HG03175 (cell line): ENCODE data around the gene N4BP2L1.
A peak's percentile ranks its signal among the peaks of the same experiment; 100 is the strongest.

ENCODE experiments used
- ATAC-seq: cut with Tn5 transposase; IDR thresholded peaks from one replicate; pipeline ENCODE4 v1.9.1; 2021; ENCODE audit warnings: mild to moderate bottlenecking, moderate library complexity; ENCODE audit not compliant: unreplicated experiment

Gene N4BP2L1

DNA sequence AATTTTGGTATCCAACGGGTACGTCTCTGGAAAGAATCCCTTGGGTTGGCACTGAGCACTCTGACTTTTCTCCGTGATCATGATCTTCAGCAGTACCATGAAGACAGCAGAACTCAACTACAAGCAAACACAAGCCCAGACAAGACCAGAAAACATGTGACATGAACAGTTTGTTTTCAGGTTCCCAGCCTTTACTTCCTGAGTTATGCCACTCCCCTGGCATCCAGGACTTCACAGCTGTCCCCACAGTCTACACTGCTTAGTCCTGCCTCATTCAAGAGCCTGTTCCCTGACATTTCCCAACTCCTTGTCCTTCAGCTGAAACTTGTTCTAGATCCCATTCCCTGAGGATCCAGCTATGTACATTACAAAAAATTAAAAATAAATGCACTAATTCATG lies 4.9 kb upstream of the N4BP2L1 start:
- no peak for ATAC-seq

DNA sequence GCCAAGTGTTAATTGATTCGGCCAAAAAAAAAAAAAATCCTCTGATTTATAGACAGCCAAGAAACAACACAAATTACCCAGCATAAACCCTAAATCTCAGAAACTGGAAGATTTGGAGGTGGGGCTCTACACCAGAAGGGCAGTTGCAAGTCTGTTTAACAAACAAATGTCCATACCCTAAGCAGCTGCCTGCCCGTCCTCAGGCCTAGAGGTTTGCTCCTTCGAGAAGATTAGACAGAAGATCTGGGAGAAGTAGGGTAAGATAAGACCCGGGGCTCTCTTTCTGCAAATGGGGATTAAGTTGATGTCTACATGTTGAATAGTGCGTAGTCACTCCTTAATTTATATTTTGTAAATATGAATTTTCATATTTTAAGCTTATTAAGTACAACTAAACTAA lies 3.4 kb upstream of the N4BP2L1 start:
- ATAC-seq = no peak

DNA sequence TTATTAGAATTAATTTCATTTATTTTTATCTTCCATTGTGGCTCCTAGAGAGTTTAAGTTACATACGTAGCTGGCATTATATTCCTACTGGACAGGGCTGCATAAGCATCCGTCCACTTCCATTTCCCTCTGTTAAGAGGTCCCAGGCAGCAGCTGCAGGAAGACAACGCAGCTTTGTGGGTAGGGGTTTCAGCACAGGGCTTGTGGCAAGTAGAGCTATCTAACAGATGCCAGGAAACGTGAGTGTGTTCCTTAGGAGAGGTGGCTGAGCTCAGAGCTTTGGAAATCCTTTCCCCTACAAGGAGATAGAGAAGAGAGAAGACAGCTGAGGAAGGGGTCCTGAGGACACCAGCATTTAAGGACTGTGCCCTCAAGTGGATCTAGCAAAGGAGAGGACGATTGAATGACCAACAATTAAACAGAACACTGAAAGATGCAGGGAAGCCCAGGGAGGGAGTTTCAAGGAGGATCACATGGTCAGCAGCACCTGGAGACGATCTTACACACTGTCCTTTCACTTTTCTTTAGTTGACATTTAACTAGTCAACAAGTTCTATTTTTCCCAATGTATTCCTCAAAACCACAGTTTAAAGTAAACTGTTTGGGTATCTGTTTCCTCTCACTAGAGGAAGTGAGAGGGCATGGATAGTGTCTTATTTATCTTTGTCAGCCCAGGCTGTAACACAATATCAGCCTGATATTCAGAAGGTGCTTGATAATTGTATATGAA lies 2.3 kb upstream of the N4BP2L1 start:
- ATAC-seq = no peak

DNA sequence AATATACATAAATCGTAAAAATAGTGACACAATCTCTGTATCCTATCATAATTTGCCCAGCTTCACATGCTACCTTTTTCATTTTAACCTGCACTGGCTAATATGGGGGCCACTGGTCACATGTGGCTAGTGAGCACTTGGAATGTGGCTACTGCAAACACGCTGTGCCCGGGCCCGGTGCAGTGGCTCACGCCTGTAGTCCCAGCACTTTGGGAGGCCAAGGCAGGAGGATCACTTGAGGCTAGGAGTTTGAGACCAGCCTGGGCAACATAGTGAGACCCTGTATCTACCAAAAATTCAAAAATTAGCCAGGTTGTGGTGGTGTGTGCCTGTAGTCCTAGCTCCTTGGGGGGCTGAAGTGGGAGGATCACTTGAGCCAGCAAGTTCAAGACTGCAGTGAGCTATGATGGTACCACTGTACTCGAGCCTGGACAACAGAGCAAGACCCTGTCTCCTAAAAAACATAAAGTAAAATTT lies 1.5 kb upstream of the N4BP2L1 start:
- ATAC-seq = no peak

DNA sequence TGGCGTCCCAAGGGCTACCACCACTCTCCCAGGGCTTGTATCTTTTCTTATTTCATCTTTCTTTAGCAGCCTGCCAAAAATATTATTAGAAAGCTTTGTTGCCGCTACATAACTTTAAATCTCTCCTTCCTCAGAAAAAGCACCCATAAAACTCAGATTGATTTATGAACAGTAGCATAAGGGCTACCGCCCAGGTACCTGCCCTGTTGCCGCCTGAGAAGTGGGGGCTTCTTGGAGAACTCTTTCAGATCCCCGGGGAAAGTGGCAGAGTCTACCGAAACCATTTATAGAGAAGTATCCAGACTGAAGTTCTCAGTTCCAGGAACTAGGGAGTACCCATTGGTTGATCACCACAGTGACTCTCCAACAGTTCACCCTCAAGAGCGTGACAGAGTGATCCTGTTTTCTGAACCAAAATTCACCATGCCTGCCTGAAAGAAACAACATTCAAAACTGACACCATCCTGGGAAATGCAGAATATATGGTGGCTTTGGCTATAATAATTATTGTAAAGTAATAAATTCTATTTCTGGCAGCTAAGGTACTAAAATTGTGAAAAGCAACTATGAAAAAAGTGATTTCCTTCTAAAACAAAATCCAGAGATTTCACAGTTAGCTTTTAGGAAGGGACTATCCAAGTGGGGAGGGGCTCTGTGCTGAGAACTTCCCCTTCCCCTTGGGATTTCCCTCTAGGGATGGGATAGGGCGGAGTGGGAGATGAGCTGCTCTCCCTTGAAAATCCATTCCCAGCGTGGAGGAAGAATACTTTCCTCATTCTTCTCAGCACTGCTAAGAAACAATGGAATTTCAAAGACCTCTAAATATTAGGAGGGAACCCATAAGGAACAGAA lies 877 bp upstream of the N4BP2L1 start:
- ATAC-seq = peak; percentile 16

DNA sequence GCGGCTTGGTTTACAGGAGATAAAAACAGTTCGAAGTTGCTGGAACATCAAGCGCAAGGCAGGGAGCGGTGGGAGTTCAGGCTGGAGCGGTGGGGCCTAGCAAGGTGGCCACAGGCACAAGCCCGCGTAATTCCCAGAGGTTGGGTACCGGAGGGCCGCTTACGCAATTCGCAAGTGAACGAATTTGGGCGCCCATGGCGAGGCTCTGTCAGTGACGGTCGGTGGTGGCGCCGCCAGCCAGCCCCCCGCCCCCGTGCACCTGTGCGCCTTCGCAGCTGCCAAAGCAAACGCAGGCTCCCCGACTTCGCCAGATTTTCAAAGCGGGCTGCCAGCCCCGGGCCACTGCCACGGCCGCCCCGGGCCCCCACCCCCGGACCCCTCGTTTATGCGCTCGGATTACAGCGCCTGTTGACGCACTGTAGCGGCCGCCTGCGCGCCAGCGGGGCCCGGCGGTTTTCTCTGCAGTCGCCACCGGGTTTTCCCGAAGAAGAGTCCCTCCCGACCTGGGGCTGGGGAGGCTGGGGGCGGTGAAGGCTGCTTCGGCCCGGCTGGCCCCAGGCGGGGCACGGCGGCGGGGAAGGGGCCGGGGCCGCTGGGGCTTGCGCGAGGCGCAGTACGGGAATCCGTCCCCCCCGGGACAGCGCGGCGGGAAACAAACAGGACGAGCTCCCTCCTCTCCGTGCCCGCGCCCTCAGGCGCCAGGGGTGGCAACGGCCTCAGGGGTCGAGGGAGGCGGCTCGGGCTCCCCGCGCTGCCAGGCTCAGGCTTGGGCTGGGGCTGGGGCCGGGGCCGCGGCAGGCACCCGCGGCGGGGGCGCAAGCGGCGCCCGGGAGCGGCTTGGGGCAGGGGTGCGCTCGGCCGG lies 709 bp downstream of the N4BP2L1 start:
- peak; percentile 14 for ATAC-seq

DNA sequence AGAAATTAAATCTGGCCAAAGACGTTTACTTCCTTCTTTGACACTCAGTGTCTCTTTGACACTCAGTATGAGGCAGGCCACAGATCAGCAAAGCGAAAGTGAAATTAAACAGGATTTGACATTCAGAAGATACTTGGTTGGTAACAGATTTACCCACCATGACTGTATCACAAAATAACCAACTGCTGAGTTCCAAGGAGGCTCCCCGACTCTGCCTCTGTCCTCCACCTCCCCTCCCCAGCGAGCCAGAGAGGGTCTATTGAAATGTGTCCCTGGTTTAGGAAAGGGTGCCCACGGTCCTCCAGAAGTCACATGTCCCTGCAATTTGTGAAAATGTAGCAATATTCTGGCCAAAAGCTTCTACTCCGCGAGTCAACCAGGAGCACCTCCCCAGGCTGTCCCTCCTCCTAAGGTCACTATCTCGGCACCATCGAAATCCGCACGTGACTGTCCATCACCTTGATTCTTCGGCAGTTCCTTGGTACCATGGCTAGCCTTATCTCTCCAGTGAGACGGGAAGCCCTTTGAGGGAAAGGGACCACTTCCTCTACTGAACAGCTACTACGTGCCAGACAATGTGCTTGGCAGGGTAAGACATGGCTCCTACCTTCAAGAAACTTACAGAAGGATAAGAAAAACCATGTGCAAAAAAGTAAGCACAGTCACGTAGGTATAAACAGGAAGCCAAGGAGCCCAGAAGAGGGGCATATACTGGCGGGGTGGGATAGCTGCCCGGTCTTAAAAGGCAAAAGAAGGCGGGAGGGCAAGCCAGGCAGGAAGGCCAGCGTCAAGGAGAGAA lies 1.5 kb downstream of the N4BP2L1 start:
- ATAC-seq = peak; percentile 47

DNA sequence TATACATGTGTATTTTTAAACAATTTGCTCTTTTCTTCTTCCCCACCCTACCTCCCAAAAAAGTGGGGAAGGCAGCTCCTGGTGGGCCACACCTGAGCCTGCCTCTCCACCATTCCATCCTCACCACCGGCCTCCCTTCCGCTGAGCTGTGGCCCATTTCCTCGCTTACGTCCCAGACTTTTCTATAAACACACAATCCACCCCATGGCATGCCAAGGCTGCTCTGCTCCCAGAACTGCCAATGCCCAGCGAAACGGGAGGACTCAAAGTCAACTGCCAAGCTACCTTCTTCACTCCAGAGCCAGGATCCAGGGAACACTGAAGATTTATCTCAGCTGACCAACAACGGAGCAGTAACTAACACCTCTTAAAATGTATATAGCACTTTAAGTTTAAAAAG lies 2.8 kb downstream of the N4BP2L1 start:
- ATAC-seq = no peak

DNA sequence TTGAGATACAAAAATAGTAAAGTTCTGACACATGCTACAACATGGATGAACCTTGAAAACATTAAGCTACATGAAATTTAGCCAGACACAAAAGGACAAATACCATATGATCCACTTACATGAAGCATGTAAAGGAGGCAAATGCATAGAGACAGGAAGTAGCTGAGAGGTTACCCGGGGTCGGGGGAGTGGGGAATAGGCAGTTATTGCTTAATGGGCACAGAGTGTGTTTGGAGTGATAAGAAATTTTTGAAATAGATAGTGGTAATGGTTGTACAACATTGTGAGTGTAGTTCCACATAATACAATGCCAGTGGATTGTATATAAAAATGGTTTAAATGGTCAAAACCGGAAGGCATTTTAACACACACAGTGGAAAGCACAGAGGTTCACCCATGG lies 4.3 kb downstream of the N4BP2L1 start:
- no peak for ATAC-seq

DNA sequence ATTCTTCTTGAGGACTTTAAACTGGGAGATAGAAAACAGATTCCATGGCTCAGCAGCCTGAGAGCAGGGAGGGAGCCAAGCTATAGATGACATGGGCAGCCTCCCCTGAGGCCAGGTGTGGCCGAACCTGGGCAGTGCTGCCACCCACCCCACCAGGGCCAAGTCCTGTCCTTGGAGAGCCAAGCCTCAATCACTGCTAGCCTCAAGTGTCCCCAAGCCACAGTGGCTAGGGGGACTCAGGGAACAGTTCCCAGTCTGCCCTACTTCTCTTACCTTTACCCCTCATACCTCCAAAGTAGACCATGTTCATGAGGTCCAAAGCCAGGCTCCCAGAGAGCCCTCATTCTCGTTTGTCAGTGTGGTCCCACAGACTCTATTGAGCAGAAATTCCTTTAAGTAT lies 8.1 kb downstream of the N4BP2L1 start:
- no peak for ATAC-seq

DNA sequence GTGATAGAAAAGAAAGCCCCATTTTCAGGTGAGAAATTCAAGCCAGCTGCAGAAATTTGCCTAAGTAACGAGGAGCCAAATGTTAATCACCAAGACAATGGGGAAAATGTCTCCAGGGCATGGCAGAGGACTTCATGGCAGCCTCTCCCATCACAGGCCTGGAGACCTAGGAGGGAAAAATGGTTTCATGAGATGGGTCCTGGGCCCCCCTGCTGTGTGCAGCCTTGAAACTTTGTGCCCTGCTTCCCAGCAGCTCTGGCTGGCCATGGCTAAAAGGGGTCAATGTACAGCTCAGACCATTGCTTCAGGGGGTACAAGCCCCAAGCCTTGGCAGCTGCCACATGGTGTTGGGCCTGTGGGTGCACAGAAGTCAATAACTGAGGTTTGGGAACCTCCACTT lies 9.9 kb downstream of the N4BP2L1 start:
- no peak for ATAC-seq

DNA sequence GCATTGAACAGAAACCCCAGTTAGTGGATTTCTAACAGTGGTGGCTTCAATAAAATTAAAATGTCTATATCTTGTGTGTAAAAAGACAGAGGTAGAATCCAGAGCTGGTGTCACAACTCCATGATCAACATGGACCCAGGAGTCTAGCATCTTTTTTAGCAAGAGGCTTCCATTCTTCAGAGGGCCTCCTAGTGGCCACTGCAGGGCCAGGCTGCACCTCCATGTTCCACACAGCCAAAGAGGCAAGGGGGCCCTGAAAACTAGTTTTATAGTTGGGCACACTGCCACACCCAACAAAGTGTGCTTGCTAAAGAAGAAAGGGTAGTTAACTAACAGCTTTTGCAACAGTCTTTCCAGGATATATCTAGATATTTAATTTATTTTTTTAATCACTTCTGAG lies 12.9 kb downstream of the N4BP2L1 start:
- ATAC-seq = peak; percentile 53

DNA sequence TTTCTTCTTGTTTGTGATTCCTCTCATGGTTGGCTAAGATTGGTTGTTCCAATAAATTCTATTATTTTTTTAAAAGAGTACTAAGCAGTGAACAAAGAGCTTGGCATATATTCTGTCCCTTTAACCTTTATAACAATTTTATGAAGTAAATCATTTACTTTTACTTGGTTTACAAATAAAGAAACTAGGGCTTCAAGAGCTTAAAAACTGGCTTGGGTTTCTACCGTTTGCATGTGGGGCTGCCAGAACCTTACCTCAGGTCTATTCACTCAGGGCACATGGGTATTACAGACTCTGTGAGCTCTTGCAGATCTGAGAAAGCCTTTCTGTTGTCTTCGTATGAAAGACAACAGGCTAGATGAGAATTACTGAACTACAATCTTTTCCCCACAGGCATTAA lies 13.3 kb downstream of the N4BP2L1 start:
- no peak for ATAC-seq

DNA sequence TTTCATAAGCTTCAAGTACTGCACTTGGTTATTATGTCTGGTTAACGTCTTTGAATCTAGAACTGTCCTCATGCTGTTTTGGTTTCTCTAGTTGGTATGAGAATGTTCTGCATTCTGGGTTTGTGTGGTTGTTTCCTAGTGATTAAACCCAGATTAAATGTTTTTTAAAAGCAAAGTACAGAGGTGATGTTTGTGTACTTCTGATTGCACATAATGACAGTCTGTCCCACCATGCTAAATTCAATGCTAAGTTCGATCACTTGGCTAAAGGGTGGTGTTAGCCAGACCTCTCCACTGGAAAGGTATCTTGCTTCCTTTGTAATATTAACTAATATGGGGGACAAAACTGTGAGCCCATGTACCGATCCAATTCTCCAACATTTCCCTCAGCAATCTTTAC lies 14.6 kb downstream of the N4BP2L1 start:
- no peak for ATAC-seq

DNA sequence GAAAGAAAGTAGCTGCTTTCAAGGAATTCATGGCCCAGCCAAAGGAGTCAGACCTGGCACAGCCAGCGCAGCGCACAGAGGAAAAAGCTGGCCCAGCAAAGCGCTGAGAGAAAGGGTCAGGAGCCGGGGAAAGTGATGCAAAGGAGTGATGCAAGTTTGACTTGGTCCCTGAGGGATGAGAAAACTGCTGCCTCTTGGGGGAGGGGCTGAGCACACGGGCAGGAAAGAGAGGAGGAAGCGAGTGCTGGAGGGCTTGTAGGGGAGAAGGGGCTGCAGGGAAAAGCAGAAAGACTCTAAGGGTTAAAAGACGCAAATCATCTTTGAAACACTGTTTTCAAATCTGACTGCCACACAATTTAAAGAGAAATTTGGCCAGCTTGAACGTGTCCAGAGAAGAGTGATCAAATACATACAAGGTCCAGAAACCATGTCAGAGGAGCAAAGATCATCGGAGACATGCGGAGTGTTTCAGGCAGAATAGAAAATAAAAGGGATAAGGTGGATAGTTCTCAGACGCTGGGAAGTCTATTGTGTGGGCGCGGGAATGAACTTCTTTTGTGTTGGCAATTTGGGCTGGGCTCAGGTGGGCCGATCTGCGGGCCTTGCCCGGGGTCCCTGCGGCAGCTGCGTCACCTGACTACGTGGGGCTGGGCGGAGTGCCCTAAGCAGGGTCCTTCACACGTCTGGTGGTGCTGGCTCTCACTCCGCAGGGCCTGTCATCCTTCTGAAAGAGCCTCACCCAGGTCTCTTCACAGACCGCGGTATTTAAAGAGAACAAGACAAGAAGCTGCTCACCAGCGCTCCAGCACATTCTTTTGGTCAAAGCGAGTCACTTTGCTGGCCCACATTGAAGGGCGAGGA lies 18.1 kb downstream of the N4BP2L1 start:
- no peak for ATAC-seq

DNA sequence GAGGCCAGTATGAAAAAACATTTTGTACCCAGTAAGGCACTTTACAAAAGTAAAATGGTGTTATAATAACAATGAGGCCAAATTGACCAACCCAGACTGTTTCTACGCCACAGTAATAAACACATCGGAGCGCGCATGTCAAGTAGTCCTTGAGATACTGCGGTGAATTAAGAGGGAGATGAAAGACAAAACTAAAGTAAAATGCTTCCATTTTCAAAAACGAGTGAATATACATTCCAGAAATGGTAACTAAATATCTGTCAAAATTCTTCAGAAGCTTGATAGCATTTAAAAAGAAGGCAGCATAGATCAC lies 19.0 kb downstream of the N4BP2L1 start:
- ATAC-seq = no peak

DNA sequence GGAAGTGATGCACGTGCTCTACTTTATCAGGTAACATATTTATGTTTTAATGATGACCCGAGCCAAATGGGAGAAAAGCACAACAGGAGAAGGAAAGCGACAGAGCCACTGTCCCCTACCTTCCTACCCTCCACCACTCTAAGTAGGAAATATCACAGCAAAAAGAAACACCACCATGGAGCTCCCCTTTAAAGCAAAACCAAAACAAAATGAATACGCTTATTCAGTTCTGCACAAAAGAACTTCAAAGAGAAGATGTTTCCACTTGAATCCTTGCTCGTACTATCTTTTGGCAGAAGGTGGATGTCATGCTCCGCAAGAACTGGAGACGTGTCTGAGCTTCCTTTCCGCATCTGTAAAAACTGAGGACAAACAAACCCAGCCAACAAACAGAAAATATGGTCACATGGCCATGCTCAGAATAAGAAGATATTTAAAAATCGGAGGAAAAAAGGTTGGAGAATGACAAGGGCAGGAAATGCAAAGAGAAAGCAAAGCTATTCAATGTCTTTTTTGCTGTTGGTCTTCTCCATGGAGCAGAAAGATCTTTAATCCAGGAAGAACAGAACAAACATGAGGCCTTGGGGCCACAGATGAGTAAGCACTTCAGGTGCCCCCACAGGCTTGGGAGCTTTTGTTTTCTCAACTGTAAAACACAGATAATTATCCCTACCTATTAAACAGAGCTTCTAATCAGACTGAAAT lies 19.5 kb downstream of the N4BP2L1 start:
- ATAC-seq = peak; percentile 27

DNA sequence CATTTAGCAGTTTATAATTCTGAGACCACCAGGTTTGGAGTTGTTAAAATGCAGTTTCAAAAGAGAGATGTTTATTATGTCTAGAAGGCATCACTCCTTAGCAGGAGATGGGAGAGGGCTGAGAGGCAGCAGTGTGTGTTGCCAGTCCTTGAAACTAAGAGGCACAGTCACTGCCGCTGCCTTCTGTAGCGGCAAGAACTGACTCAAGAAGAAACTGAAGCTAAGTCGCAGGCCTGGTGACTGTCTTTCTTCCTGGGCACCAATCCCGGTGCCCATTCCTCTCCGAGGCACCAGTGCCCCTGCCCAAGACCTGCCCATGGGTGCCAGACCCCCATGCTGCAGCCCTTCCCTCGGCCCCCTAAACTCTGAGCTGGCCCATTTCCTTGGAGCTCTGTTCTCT lies 20.1 kb downstream of the N4BP2L1 start:
- ATAC-seq = peak; percentile 70

DNA sequence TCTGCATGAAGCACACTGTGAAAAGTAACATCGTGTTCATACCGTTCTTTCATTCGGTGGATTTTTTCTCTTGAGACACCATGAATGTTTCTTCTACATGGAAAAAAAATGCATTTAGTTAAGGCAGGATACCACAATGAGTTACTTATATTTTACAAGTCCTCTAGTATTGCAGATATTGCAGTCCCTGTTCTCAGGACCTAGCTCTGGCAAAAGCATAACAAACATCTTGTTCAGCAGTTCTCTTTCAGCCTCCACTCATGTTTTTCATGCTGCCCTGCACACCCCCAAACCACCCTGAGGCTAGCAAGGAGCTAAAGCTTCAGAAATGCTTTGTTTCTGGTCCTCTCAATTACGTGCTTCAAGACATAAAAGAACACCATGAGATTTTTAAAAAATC lies 24.8 kb downstream of the N4BP2L1 start:
- no peak for ATAC-seq
